Esophagus muscularis mucosa (tissue), 4 donors: Measurements from ENCODE around the gene SCN8A.

ENCODE experiments used
- CTCF ChIP-seq, 3 experiments: fragments of 200-600 bp in 2 of 3; fragments of 450-650 bp in 1 of 3; sonication (generic) in 2 of 3; IDR thresholded peaks; one replicate each; pipeline ENCODE4 v1.5.1; 2017 to 2019; ENCODE audit warnings: antibody characterized with exemption in 3 of 3, mild to moderate bottlenecking in 2 of 3, moderate library complexity in 1 of 3
- EP300 ChIP-seq: sonication (generic); formaldehyde crosslinking; IDR thresholded peaks from one replicate; pipeline ENCODE4 v1.6.1; 2017; ENCODE audit warnings: antibody characterized with exemption
- POLR2A ChIP-seq: fragments of 450-650 bp; IDR thresholded peaks from one replicate; pipeline ENCODE4 v1.6.1; 2017; ENCODE audit warnings: antibody characterized with exemption, moderate library complexity, mild to moderate bottlenecking, low read depth
- POLR2AphosphoS5 ChIP-seq, 2 donors: sonication (generic); formaldehyde crosslinking; IDR thresholded peaks; one replicate each; pipeline ENCODE4 v1.6.1; 2017; ENCODE audit warnings: antibody characterized with exemption in 2 of 2

- TF ChIP-seq CTCF (IDR thresholded peaks at IDR 0.05), result no peak
- TF ChIP-seq POLR2AphosphoS5 (IDR thresholded peaks at IDR 0.05), result no peak
- TF ChIP-seq POLR2A, result no peak
- TF ChIP-seq EP300, result no peak
These were observed 9.7 kb downstream of the SCN8A start for GRCh38 chr12:51600721-51601120.
